COLO668 (cell line): ENCODE data around the gene TRAF2.

Source experiments
- DNase-seq: peaks from one replicate; lab custom pipeline; 2025; ENCODE audit not compliant: unreplicated experiment; lab: John Stamatoyannopoulos, UW

Gene TRAF2

GRCh38 chr9:136846376-136847087 lies 39.8 kb upstream of the TRAF2 start:
- DNase-seq: no peak

- peak; percentile 32 for DNase-seq
These were observed 39.1 kb upstream of the TRAF2 start for GRCh38 chr9:136847088-136847825.

GRCh38 chr9:136847826-136848392 lies 38.4 kb upstream of the TRAF2 start:
- peak; percentile 93 for DNase-seq

GRCh38 chr9:136848393-136849037 lies 37.8 kb upstream of the TRAF2 start:
- DNase-seq: peak; percentile 76

- peak; percentile 98 for DNase-seq
These were observed 37.0 kb upstream of the TRAF2 start, which contains the start of gene PHPT1 for GRCh38 chr9:136849038-136849959. TSS of gene PHPT1 (plus strand) at chr9:136849409. CDS start at chr9:136849431, 22 bp downstream.

- DNase-seq: no peak
These were observed 36.1 kb upstream of the TRAF2 start for GRCh38 chr9:136849960-136850865.

GRCh38 chr9:136850866-136851775 lies 35.2 kb upstream of the TRAF2 start:
- no peak for DNase-seq

GRCh38 chr9:136851941-136852663 lies 34.2 kb upstream of the TRAF2 start, which contains the start of gene MAMDC4:
TSS of gene MAMDC4 (plus strand) at chr9:136852346. CDS start at chr9:136852417, 71 bp downstream.
- DNase-seq: no peak

GRCh38 chr9:136852664-136853595 lies 33.4 kb upstream of the TRAF2 start:
- DNase-seq: no peak

- no peak for DNase-seq
These were observed 32.7 kb upstream of the TRAF2 start for GRCh38 chr9:136853596-136854112.

- DNase-seq: no peak
These were observed 32.0 kb upstream of the TRAF2 start for GRCh38 chr9:136854113-136854841.

- DNase-seq: no peak
These were observed 31.4 kb upstream of the TRAF2 start for GRCh38 chr9:136854842-136855460.

- DNase-seq: no peak
These were observed 30.7 kb upstream of the TRAF2 start for GRCh38 chr9:136855461-136856078.

- DNase-seq: peak; percentile 17
These were observed 30.2 kb upstream of the TRAF2 start for GRCh38 chr9:136856079-136856476.
